CD4-positive, alpha-beta T cell treated with Interleukin-15 for 4 hours (primary cell): ENCODE measurements around the gene DGKB.

Experiments used
- DNase-seq: peaks from one replicate; pipeline ENCODE4 v3.0.0-alpha.2; 2020; ENCODE audit warnings: low spot score

The DGKB gene

DNA sequence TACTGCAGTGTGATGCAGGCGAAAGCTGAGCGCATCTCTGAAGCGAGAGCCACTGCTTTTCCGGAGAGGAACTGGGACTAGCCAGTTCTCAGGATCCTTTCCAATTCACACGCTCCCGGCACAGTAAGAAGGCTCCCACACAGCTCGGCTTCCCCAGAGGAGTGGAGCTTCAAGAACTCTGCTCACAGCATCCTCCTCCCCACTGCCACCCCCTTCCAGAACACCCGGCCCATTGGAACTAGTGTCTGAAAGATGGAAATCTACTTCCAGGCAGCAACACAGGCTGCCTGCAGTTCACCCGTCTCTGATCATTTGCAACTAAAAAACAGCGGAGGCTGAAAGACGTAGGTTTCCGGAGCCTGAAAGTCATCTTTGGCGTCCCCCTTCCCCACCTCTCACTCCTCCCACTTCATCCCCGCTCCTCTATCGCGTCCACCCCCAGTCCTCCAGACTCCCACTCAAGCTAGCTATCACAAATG lies at the start of gene DGKB:
DGKB (minus strand) TSS at position 163 of the 479 bp plus-strand sequence.
- DNase-seq: no peak

GRCh38 chr7:14950013-14950412 lies 47.5 kb upstream of the DGKB start:
- no peak for DNase-seq

GRCh38 chr7:14938181-14938580 lies 35.6 kb upstream of the DGKB start:
- no peak for DNase-seq

DNA sequence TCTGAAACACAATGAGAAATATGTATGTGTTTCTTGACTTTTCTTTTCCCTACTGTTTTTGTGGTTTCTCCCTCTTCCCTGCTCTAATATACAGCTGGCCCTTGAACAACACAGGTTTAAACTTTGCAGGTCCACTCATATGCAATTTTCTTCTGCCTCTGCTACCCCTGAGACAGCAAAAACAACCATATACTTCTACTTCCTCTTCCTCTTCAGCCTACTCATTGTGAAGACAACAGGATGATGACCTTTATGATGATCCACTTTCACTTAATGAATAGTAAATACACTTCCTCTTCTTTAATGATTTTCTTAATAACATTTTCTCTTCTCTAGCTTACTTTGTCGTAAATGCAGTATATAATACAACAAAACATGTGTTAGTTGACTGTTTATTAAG lies 35.0 kb upstream of the DGKB start:
- DNase-seq: no peak

DNA sequence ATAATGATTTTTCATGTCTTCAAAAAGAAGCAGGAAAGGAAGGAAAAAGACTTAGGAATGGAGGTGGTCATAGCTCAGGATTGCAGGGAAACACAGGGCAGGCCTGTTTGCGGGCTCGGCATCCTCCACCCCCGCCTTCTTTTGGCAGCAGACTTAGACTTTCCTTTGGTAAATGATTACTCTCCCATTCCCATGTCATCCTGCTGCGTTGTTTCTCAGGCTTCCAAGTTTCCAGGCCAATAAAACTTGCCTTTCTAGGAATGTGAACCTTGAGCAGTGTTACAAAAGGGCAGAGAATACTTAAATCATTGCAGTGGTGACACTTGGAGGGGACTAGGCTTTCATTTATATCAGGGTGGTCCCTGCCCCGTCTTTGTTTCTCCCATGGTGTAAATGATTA lies 34.0 kb upstream of the DGKB start:
- DNase-seq: no peak

GRCh38 chr7:14934839-14935238 lies 32.3 kb upstream of the DGKB start:
- no peak for DNase-seq

DNA sequence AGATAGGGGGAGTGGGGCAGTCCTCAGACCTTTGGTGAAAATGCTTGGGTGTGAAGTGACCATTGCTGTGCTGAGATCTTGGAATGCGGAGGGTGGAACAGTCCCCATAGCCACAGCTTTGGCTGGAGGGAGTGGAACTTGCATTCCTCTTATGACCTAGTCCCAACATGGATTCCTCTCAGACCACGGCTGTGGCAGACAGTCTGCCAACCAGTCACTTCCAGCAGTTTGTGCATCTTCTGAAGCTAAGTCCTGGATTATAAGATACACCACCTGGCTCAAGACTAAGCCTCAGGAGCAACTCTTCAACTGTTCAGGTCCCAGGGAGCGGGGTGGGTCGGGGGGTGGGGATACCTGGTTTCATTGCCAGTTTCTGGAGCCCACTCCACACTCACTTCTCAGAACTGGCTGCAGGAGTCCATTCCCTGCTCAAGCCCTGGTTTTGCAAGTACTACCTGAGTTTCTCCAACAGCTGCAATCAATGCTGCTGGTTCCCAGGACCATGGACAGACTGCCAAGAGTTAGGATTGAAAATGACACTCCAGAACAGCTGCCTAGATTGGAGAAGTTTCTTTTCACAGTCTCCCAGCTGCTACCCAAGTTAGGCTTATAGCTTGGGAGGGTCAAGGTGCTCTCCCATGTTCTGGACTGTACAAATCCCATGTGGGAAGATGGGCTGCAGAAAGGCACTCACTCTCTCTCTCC lies 29.1 kb upstream of the DGKB start:
- DNase-seq: no peak

GRCh38 chr7:14924398-14924797 lies 21.8 kb upstream of the DGKB start:
- no peak for DNase-seq

DNA sequence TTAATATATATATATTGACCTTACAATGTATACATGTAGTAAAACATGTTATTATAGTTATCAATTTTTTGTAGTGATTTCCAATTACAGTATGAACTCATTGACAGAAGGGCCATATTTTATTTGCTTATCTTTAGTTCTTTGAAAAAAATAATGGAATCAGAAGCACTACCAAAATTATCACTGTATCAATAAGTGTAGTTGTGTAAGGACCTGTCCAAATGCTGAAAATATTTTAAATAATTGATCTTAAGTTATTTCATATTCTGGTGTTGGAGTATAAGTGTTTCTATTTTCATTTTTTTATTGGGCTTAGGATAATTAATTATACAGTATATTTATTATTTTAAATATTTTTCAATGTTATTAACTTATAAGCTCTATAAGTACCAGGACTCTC lies 8.5 kb upstream of the DGKB start:
- DNase-seq: no peak

DNA sequence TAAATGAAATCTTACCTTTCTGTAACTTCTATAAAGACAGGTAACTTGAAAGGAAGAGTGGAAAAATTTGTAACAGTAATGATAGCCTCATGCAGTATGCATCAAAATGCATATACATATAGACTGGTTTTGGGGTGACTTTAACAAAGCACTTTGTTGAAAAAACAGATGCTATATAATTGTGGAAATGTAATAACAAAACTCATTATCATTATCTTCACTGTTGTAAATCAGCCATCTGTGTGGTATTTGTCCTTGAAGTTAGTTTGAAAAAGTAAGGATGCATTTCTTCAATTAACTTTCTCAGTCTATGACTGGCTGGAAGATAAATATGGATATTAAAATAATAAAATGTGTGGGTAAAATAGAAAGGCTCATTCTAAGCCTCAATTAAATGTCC lies 6.1 kb upstream of the DGKB start:
- DNase-seq: no peak

- DNase-seq: no peak
These were observed 3.2 kb upstream of the DGKB start for GRCh38 chr7:14905764-14906163.

DNA sequence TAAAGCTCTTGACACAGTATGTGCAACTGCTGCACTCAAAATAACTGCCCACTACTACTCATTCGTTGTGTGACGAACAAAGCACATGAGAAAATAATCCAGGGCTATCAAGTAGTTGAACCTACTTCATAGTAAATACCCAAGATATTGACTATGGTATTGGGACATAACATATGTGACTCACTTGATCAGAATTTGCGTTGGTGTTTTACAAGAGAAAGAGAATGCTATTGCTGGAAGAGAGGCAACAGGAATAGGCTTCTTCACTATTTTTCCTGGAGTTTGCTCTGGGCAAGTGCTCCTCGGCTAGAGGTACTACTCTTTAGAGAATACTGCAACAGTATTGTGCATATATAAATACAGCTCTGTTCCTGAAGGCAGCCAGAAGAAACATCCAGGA lies 2.5 kb downstream of the DGKB start:
- DNase-seq: no peak

DNA sequence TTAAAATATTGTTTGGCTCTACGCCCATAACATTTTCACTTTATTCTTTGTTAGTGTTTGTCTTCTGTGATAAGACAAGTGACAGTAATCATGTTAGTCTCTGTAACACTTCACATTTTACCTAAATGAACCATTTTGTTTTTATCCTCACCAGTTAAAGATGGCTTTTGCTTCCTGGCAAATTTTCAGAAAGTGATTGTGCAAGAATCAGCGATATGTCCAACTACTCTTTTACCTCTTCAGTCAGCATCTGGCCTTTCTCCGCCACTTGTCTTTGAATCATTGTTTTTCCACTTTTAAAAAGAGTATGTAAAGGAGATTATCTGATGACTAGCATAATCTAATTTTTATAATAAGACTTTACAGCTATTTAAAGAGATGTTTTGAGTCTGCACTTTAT lies 3.5 kb downstream of the DGKB start:
- no peak for DNase-seq

DNA sequence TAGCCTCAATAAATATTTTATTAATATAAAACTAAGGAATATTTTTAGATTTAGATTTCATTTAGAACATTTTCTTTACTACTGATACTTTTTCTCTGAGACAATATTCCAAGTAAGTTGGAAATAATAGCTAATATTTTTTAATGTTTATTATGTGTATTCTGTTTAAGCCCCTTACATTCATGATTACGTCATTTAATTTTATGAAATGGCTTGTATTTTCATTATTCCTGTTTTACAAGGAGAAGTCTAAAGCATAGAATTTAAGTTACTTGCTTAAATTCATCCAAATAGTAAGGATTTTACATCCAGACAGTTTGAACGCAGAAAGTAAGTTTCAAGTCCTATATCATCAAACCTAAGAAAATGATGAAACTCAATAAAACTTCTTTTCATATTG lies 6.1 kb downstream of the DGKB start:
- no peak for DNase-seq

GRCh38 chr7:14894826-14895225 lies 7.7 kb downstream of the DGKB start:
- no peak for DNase-seq

GRCh38 chr7:14892961-14893360 lies 9.6 kb downstream of the DGKB start:
- DNase-seq: no peak

DNA sequence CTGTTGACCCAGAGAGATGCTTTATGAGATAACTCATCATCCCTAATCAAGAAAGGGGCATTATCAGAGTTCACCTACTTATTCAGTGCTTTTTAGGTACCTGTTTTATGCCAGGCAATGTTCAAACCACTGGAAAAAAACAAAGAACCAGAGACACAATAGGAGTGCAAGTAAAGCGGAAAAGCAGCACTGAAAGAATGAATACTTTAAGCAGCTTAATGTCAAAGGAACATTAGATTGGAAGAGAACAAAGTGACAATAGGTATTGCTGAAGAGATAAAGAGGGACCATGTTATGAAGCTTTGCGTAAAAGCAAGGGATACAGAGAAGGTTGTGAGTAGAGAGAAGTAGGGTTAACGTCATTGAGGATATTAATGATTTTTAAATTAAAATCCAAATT lies 11.3 kb downstream of the DGKB start:
- no peak for DNase-seq

DNA sequence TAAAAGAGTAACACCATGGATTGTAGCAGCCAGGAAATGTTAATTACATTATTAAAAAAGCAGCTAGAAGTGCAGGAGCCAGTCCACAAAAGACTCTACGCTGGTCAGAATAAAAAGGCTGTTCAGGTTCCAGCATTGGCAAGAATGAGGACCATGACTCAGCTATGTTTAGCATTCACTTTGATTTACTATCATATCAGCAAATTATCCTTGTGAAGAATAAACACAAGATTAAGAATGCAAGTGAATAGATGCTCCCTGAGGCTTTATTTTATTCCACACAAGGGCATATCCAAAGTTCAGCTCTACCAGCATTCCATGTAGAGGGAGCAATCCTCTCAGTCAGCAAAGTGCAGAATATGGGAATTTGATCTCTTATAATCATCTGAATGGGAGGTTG lies 13.6 kb downstream of the DGKB start:
- DNase-seq: no peak

GRCh38 chr7:14886533-14886932 lies 16.0 kb downstream of the DGKB start:
- no peak for DNase-seq

DNA sequence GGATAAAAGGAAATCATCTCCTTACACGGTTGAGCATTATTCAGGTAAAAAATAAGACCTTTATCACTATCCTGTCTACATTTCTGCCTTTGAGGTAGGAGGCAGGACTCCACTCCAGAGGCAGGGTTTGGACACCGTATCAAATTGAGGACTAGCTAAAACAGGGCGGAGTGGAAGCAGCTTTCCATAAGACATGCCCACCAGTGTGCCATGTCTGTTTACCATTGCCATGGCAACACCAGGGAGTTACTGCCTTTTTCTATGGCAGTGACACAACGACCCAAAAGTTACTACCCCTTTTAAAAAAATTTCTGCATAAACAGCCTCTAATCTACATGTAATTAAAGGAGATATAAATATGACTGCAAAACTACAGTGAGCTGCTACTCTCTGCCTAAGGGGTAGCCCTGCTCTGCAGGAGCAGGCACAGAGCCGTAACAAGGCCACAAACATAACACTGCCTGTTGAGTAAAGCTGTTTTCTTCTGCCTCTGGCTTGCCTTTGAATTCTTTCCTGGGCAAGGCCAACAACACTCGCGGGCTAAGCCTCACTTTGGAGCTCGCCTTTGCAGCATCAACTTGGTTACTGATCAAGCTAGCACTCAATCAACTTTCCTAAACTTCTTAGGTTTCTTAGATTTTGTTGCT lies 26.5 kb downstream of the DGKB start:
- DNase-seq: no peak

GRCh38 chr7:14871880-14872279 lies 30.7 kb downstream of the DGKB start:
- DNase-seq: no peak

- DNase-seq: no peak
These were observed 32.2 kb downstream of the DGKB start for GRCh38 chr7:14870394-14870793.

GRCh38 chr7:14868937-14869336 lies 33.6 kb downstream of the DGKB start:
- DNase-seq: no peak

- no peak for DNase-seq
These were observed 41.1 kb downstream of the DGKB start for GRCh38 chr7:14861456-14861855.
